GM21737 (cell line): ENCODE results near the gene BFAR.
"Not testable (repeated sequence)": the region's sequence is repeated elsewhere in the genome, so short reads cannot be mapped to it uniquely, and the experiment has no call there.

Source experiments
- ATAC-seq: cut with Tn5 transposase; IDR thresholded peaks from one replicate; pipeline ENCODE4 v1.9.1; 2021; ENCODE audit warnings: mild to moderate bottlenecking, moderate library complexity; ENCODE audit not compliant: unreplicated experiment

The BFAR gene

GRCh38 chr16:14632693-14633569 lies at the start of gene BFAR:
Gene BFAR (plus strand): TSS chr16:14632951. CDS start chr16:14644347, 11,396 bp downstream.
- peak; percentile 72 for ATAC-seq

- ATAC-seq = no peak
These were observed 47.5 kb upstream of the BFAR start for GRCh38 chr16:14585287-14585686.

- no peak for ATAC-seq
These were observed 46.0 kb upstream of the BFAR start for GRCh38 chr16:14586637-14587305.

- ATAC-seq = no peak
These were observed 32.6 kb upstream of the BFAR start for GRCh38 chr16:14600164-14600563.

- ATAC-seq = no peak
These were observed 30.2 kb upstream of the BFAR start for GRCh38 chr16:14602443-14602963.

GRCh38 chr16:14606102-14606501 lies 26.6 kb upstream of the BFAR start:
- ATAC-seq = peak; percentile 43

GRCh38 chr16:14608111-14608566 lies 24.6 kb upstream of the BFAR start:
- ATAC-seq = peak; percentile 62

GRCh38 chr16:14608604-14609003 lies 24.1 kb upstream of the BFAR start:
- no peak for ATAC-seq

- no peak for ATAC-seq
These were observed 23.0 kb upstream of the BFAR start for GRCh38 chr16:14609716-14610115.

- no peak for ATAC-seq
These were observed 21.1 kb upstream of the BFAR start for GRCh38 chr16:14611660-14612059.

- ATAC-seq = no peak
These were observed 18.8 kb upstream of the BFAR start for GRCh38 chr16:14613991-14614390.

GRCh38 chr16:14616280-14616679 lies 16.5 kb upstream of the BFAR start:
- ATAC-seq = no peak

- ATAC-seq = no peak
These were observed 14.2 kb upstream of the BFAR start for GRCh38 chr16:14618566-14618965.

- no peak for ATAC-seq
These were observed 5.7 kb upstream of the BFAR start for GRCh38 chr16:14627078-14627477.

GRCh38 chr16:14628806-14629611 lies 3.7 kb upstream of the BFAR start:
- no peak for ATAC-seq

- ATAC-seq = peak; percentile 1
These were observed 3.2 kb upstream of the BFAR start for GRCh38 chr16:14629612-14629918.

GRCh38 chr16:14629919-14630619 lies 2.7 kb upstream of the BFAR start, which contains the start of gene PARN:
Gene PARN (minus strand): TSS chr16:14630260. CDS start chr16:14630125, 135 bp downstream.
- peak; percentile 47 for ATAC-seq

- ATAC-seq = not testable (repeated sequence)
These were observed 2.0 kb upstream of the BFAR start for GRCh38 chr16:14630620-14631330.

- no peak for ATAC-seq
These were observed 1.6 kb downstream of the BFAR start for GRCh38 chr16:14634389-14634725.
